ENCODE data around the gene DARS1. TPM values are rescaled to one million over a fixed set of nuclear protein-coding genes. Genes with fewer than 3 reads are reported as not detected.
A peak's percentile ranks its signal among the peaks of the same experiment; 100 is the strongest.

DARS1 gene
- polyA plus RNA-seq, 1 donor (not counting 4 experiments of a cell fraction or from before 2014, with no cell fraction given): 129 TPM

DNA sequence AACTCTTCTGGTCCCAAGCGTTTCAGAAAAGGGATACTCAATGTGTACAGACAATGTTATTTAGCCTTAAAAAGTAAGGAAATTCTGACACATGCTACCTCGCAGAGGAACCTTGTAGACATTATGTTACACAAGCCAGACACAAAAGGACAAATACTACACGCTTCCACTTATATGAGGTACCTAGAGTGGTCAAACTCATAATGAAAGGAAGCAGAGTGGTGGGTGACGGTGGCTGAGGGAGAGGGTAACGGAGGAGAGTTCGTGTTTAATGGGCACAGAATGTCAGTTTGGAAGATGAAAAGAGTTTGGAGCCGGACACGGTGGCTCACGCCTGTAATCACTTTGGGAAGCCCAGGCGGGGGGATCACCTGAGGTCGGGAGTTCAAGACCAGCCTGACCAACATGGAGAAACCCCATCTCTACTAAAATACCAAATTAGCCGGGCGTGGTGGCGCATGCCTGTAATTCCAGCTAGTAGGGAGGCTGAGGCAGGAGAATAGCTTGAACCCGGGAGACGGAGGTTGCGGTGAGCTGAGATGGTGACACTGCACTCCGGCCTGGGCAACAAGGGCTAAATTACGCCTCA is 110.6 kb downstream of the DARS1 start:
- Histone ChIP-seq H3K79me2 (ENCODE audit: control insufficient read depth, insufficient read depth, low read length) (peaks cover 11% of the 10 kb centered on the region), H3K9me3 (ENCODE audit: control insufficient read depth, low read depth, low read length) (no peaks in the 10 kb centered on the region), H4K20me1 (ENCODE audit: control insufficient read depth, extremely low read depth, insufficient read depth, low read length) (no peaks in the 10 kb centered on the region), H3K4me2 (ENCODE audit: control insufficient read depth, extremely low read depth, insufficient read depth, low read depth, low read length) (peak overlapping the region; percentile 68), H3K27ac (ENCODE audit: control insufficient read depth, insufficient read depth, low read length) (no peak overlapping the region), H3K36me3 (ENCODE audit: control insufficient read depth in 2 of 2, extremely low read depth in 1 of 2, insufficient read depth in 2 of 2, low read length in 2 of 2) (peaks cover 0 to 1% of the 10 kb centered on the region in 2 experiments), H3K4me3 (ENCODE audit: control insufficient read depth in 2 of 3, extremely low read depth in 1 of 3, insufficient read depth in 2 of 3, low read depth in 1 of 3, low read length in 3 of 3) (peak overlapping the region in 1 of 3 experiments; percentile 78), H3K27me3 (ENCODE audit: control insufficient read depth, extremely low read depth, insufficient read depth, low read length) (no peaks in the 10 kb centered on the region), H3K9ac (ENCODE audit: control insufficient read depth, extremely low read depth, insufficient read depth, low read length) (no peak overlapping the region), H2AFZ (ENCODE audit: control insufficient read depth, low read length) (no peak overlapping the region), H3K4me1 (ENCODE audit: control insufficient read depth, extremely low read depth, insufficient read depth, low read length) (no peaks in the 10 kb centered on the region), H3K9me1 (ENCODE audit: control insufficient read depth, extremely low read depth, insufficient read depth, low read length) (no peaks in the 10 kb centered on the region)
- TF ChIP-seq EZH2 (IDR thresholded peaks at IDR 0.05; ENCODE audit: low read length): no peak
- FAIRE-seq (no peak), DNase-seq (ENCODE audit: low read depth, low spot score) (no peak)
- dilution Hi-C loops (cut with MboI; ENCODE audit: extremely low pct_ligation_motif_present, low sequenced_read_pairs): no loop called here

DNA sequence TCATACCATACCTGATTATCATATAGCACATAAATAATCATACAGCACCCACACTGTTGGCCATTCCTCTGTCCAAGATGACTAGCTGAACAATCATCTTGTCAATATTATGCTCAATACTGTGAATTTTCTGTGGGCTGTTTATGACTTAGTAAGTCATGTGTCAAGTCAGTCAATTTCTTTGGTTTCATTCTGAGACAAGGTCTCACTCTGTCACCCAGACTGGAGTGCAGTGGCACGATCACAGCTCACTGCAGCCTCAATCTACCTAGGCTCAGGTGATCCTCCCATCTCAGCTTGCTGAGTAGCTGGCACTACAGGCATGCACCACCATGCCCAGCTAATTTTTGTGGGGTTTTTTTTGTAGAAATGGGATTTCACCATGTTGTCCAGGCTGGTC is 114.9 kb downstream of the DARS1 start:
- H3K79me2 ChIP-seq (ENCODE audit: control insufficient read depth, insufficient read depth, low read length): peaks cover 8% of the 10 kb centered on the region
- dilution Hi-C loops (cut with MboI; ENCODE audit: extremely low pct_ligation_motif_present, low sequenced_read_pairs): no loop called here
- TF ChIP-seq EZH2 (IDR thresholded peaks at IDR 0.05; ENCODE audit: low read length) (no peak), CTCF (optimal IDR thresholded peaks at IDR 0.05 in 1 of 3, IDR thresholded peaks at IDR 0.05 in 1 of 3, conservative IDR thresholded peaks at IDR 0.05 in 1 of 3; ENCODE audit: extremely low read depth in 1 of 3, insufficient read depth in 2 of 3, low read length in 3 of 3) (no peak)

DNA sequence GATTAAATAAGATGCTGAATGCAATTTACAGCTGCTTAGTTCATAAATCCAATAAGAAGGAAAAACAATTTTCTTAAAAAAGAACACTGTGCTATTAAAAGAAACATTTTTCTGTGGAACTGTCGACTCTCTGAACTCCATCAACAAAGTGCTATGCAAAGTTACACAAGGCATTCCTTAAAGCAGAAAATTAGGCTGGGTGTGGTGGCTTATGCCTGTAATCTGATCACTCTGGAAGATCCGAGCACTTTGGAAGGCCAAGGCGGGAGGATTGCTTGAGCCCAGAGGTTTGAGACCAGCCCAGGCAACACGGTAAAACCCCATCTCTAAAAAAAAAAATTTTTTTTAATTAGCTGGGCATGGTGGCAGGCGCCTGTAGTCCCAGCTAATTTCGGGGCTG is 122.2 kb downstream of the DARS1 start:
- H3K4me2 ChIP-seq (ENCODE audit: control insufficient read depth, extremely low read depth, insufficient read depth, low read depth, low read length): no peak overlapping the region
- FAIRE-seq: no peak

More for the DNA sequence above, 114.9 kb downstream of the DARS1 start:
- no peak overlapping the region for H2AFZ ChIP-seq (ENCODE audit: control insufficient read depth, low read length)
- no peaks in the 10 kb centered on the region for H4K20me1 ChIP-seq (ENCODE audit: control insufficient read depth, extremely low read depth, insufficient read depth, low read length)
- no peak for FAIRE-seq
- no peak overlapping the region for H3K9ac ChIP-seq (ENCODE audit: control insufficient read depth, extremely low read depth, insufficient read depth, low read length)
- peaks cover 2 to 5% of the 10 kb centered on the region in 2 experiments for H3K36me3 ChIP-seq (ENCODE audit: control insufficient read depth in 2 of 2, extremely low read depth in 1 of 2, insufficient read depth in 2 of 2, low read length in 2 of 2)
- H3K27ac ChIP-seq (ENCODE audit: control insufficient read depth, insufficient read depth, low read length): no peak overlapping the region
- H3K4me1 ChIP-seq (ENCODE audit: control insufficient read depth, extremely low read depth, insufficient read depth, low read length): no peaks in the 10 kb centered on the region
- no peak overlapping the region for H3K4me3 ChIP-seq (ENCODE audit: control insufficient read depth in 2 of 3, extremely low read depth in 1 of 3, insufficient read depth in 2 of 3, low read depth in 1 of 3, low read length in 3 of 3)
- H3K9me3 ChIP-seq (ENCODE audit: control insufficient read depth, low read depth, low read length): no peaks in the 10 kb centered on the region
- H3K4me2 ChIP-seq (ENCODE audit: control insufficient read depth, extremely low read depth, insufficient read depth, low read depth, low read length): no peak overlapping the region
- H3K27me3 ChIP-seq (ENCODE audit: control insufficient read depth, extremely low read depth, insufficient read depth, low read length): no peaks in the 10 kb centered on the region
- no peak for DNase-seq (ENCODE audit: low read depth, low spot score)
- no peaks in the 10 kb centered on the region for H3K9me1 ChIP-seq (ENCODE audit: control insufficient read depth, extremely low read depth, insufficient read depth, low read length)

More for the DNA sequence above, 122.2 kb downstream of the DARS1 start:
- Histone ChIP-seq H3K9me1 (ENCODE audit: control insufficient read depth, extremely low read depth, insufficient read depth, low read length) (no peaks in the 10 kb centered on the region), H3K79me2 (ENCODE audit: control insufficient read depth, insufficient read depth, low read length) (no peaks in the 10 kb centered on the region), H3K27me3 (ENCODE audit: control insufficient read depth, extremely low read depth, insufficient read depth, low read length) (no peaks in the 10 kb centered on the region), H3K9me3 (ENCODE audit: control insufficient read depth, low read depth, low read length) (no peaks in the 10 kb centered on the region), H3K27ac (ENCODE audit: control insufficient read depth, insufficient read depth, low read length) (no peak overlapping the region), H4K20me1 (ENCODE audit: control insufficient read depth, extremely low read depth, insufficient read depth, low read length) (no peaks in the 10 kb centered on the region), H3K4me1 (ENCODE audit: control insufficient read depth, extremely low read depth, insufficient read depth, low read length) (no peaks in the 10 kb centered on the region), H2AFZ (ENCODE audit: control insufficient read depth, low read length) (no peak overlapping the region), H3K4me3 (ENCODE audit: control insufficient read depth in 2 of 3, extremely low read depth in 1 of 3, insufficient read depth in 2 of 3, low read depth in 1 of 3, low read length in 3 of 3) (no peak overlapping the region), H3K9ac (ENCODE audit: control insufficient read depth, extremely low read depth, insufficient read depth, low read length) (no peak overlapping the region), H3K36me3 (ENCODE audit: control insufficient read depth in 2 of 2, extremely low read depth in 1 of 2, insufficient read depth in 2 of 2, low read length in 2 of 2) (peaks cover 1 to 16% of the 10 kb centered on the region in 2 experiments)
- TF ChIP-seq CTCF (optimal IDR thresholded peaks at IDR 0.05 in 1 of 3, IDR thresholded peaks at IDR 0.05 in 1 of 3, conservative IDR thresholded peaks at IDR 0.05 in 1 of 3; ENCODE audit: extremely low read depth in 1 of 3, insufficient read depth in 2 of 3, low read length in 3 of 3) (no peak), EZH2 (IDR thresholded peaks at IDR 0.05; ENCODE audit: low read length) (no peak)
- DNase-seq (ENCODE audit: low read depth, low spot score): no peak
- dilution Hi-C loops (cut with MboI; ENCODE audit: extremely low pct_ligation_motif_present, low sequenced_read_pairs): no loop called here

Data from keratinocyte (primary cell).